Stimulated activated CD8-positive, alpha-beta memory T cell treated with anti-CD3 and anti-CD28 coated beads, Interleukin-15, amount 100 ng/mL, for 24 hours (primary cell): Measurements from ENCODE around the gene IFNL3.

Experiments used
- DNase-seq: peaks from one replicate; pipeline ENCODE4 v3.0.0-alpha.2; 2020; ENCODE audit warnings: low read depth

The IFNL3 gene

GRCh38 chr19:39193803-39194202 lies 51.0 kb downstream of the IFNL3 start:
- no peak for DNase-seq
